Chondrocyte (in vitro differentiated cells): ENCODE results near the gene RADX. TPM values are rescaled to one million over a fixed set of nuclear protein-coding genes. Genes with fewer than 3 reads are reported as not detected.

Source experiments
- DNase-seq: peaks from one replicate; pipeline ENCODE4 v3.0.0; 2021; ENCODE audit warnings: mixed read lengths, low spot score
- H3K27ac Mint-ChIP-seq: one replicate; pipeline ENCODE4 v1.8.0; 2021; ENCODE audit warnings: mild to moderate bottlenecking, moderate library complexity, mixed read lengths; ENCODE audit not compliant: unreplicated experiment
- H3K27me3 Mint-ChIP-seq: 2 replicates; pipeline ENCODE4 v1.8.0; 2021; ENCODE audit warnings: low read depth, mixed read lengths
- H3K36me3 Mint-ChIP-seq: 2 replicates; pipeline ENCODE4 v1.8.0; 2021; ENCODE audit warnings: low read depth, mixed read lengths
- H3K4me1 Mint-ChIP-seq: 2 replicates; pipeline ENCODE4 v1.8.0; 2021; ENCODE audit warnings: low read depth, mild to moderate bottlenecking, mixed read lengths
- H3K4me3 Mint-ChIP-seq: one replicate; pipeline ENCODE4 v1.8.0; 2021; ENCODE audit warnings: mild to moderate bottlenecking, moderate library complexity, mixed read lengths; ENCODE audit not compliant: unreplicated experiment
- H3K9me3 Mint-ChIP-seq: 2 replicates; pipeline ENCODE4 v1.8.0; 2021; ENCODE audit warnings: low read depth, mixed read lengths
- microRNA-seq: library from miRNA; unstranded; fragments of <30 nt; microRNA quantifications from one replicate; pipeline ENCODE4 v1.2.0, GENCODE V29; 2020; ENCODE audit warnings: borderline number of aligned reads
- total RNA-seq: library from RNA; stranded (reverse); gene quantifications from 3 replicates; pipeline ENCODE4 v1.2.1, GENCODE V29; 2021
- TF ChIP-seq, protein P1 (sequence below): fragments of 200-600 bp; sonication (generic); IDR thresholded peaks from 2 replicates; pipeline ENCODE4 v1.5.0; 2021; ENCODE audit warnings: antibody characterized with exemption, mild to moderate bottlenecking, moderate library complexity

The RADX gene
- total RNA-seq, 1 donor from 2014 or later, result 0.17 TPM

GRCh38 chrX:106728337-106728736 is 116.6 kb downstream of the RADX start:
- no peak overlapping the region for H3K27ac Mint-ChIP-seq
- peaks cover 5% of the 10 kb centered on the region for H3K36me3 Mint-ChIP-seq
- no peaks in the 10 kb centered on the region for H3K9me3 Mint-ChIP-seq
- no peak for DNase-seq
- peaks cover 6% of the 10 kb centered on the region for H3K4me1 Mint-ChIP-seq
- no peak overlapping the region for H3K4me3 Mint-ChIP-seq
- peaks cover 36% of the 10 kb centered on the region for H3K27me3 Mint-ChIP-seq
- TF ChIP-seq, protein P1, sequence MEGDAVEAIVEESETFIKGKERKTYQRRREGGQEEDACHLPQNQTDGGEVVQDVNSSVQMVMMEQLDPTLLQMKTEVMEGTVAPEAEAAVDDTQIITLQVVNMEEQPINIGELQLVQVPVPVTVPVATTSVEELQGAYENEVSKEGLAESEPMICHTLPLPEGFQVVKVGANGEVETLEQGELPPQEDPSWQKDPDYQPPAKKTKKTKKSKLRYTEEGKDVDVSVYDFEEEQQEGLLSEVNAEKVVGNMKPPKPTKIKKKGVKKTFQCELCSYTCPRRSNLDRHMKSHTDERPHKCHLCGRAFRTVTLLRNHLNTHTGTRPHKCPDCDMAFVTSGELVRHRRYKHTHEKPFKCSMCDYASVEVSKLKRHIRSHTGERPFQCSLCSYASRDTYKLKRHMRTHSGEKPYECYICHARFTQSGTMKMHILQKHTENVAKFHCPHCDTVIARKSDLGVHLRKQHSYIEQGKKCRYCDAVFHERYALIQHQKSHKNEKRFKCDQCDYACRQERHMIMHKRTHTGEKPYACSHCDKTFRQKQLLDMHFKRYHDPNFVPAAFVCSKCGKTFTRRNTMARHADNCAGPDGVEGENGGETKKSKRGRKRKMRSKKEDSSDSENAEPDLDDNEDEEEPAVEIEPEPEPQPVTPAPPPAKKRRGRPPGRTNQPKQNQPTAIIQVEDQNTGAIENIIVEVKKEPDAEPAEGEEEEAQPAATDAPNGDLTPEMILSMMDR, result no peak

Small RNA genes lying within 50 kb of the gene (microRNA-seq; reads per million reads assigned to microRNA genes)
- not detected for gene MIR548AN

Other genes with a start within 250 kb of the RADX start
- not detected in 3 replicates for gene RNF128, start 114.7 kb downstream of the RADX start, total RNA-seq
- 15.7 to 19.8 TPM (median 16.5 TPM) in 3 replicates for gene TBC1D8B, start 190.7 kb downstream of the RADX start, total RNA-seq